ENCODE data around the gene C1QTNF5.

The C1QTNF5 gene

DNA sequence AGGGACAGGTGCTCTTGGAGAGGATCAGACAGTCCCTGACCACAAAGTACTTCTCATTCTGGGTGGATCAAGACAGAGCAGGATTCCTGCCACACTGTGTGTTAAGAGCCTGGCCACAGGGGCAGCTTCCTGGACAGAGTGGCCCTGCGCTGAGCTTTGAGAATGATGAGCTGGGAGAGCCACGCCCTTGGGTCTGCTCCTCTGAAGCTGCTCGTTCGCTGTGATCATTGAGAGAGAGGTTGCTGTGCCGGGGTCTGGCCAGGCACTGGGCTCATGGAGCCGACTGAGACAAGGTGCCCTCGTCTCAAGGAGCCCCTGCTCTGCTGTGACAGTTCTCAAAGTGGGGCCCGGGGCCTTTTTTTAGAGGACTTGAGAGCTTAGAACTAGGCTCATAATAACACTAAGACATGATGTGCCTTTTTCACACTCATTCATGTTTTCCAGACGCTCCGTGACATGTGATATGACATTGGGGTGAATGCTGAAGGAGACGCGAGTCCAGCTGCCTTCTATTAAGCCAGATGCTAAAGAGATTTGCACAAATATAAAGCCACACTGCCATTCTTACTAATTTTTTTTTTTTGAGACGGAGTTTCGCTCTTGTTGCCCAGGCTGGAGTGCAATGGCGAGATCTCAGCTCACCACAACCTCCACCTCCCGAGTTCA is 7.4 kb upstream of the C1QTNF5 start:
- DNase-seq (ENCODE audit: low spot score): no peak
- TF ChIP-seq, protein P1, sequence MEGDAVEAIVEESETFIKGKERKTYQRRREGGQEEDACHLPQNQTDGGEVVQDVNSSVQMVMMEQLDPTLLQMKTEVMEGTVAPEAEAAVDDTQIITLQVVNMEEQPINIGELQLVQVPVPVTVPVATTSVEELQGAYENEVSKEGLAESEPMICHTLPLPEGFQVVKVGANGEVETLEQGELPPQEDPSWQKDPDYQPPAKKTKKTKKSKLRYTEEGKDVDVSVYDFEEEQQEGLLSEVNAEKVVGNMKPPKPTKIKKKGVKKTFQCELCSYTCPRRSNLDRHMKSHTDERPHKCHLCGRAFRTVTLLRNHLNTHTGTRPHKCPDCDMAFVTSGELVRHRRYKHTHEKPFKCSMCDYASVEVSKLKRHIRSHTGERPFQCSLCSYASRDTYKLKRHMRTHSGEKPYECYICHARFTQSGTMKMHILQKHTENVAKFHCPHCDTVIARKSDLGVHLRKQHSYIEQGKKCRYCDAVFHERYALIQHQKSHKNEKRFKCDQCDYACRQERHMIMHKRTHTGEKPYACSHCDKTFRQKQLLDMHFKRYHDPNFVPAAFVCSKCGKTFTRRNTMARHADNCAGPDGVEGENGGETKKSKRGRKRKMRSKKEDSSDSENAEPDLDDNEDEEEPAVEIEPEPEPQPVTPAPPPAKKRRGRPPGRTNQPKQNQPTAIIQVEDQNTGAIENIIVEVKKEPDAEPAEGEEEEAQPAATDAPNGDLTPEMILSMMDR (IDR thresholded peaks at IDR 0.05; ENCODE audit: extremely low read depth, missing control alignments): no peak

DNA sequence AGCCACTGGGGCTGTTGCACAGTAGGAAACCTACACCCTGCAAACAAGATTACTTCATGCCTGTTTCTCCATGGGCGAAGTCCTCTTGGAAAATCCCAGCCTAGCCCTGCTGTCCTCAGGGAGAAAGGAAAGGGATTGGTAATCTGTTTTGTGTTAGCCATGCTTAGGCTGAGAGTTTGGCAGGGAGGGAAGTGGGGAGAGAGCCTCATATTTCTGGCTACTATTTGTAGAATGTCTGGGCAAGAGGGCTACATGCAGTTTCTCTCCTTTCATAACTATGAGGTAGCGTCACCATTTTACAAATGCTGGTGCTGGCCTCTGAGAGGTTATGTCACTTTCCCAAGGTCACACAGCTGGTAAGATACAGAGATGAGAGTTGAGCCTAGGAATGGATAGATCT is 6.6 kb upstream of the C1QTNF5 start:
- TF ChIP-seq, protein P1 (IDR thresholded peaks at IDR 0.05; ENCODE audit: extremely low read depth, missing control alignments): no peak
- DNase-seq (ENCODE audit: low spot score): no peak

DNA sequence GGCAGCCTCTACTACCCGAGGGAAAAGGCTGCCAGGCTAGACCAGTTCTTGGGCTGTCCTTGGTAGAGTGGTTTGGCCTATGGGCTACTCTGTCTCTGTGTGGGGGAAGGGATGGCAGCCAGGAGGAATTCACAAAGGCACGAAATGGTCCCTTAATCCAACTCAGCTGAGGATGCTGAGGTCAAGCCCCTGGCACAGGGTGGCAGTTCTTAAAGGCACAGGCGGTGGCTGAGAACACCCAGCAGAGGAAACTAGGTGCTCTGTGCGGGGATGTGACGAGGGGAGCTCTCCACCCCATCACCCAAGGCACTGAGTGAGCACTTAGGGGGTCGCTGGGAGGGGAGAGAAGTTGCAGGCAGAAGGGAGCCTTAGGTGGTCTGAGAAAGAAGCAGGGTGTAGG is 5.9 kb upstream of the C1QTNF5 start, which contains the start of gene MFRP:
Gene MFRP (minus strand): TSS at position 101 of the 400 bp plus-strand sequence. CDS start 192 bp downstream, outside the sequence.
- no peak for DNase-seq (ENCODE audit: low spot score)
- TF ChIP-seq, protein P1 (IDR thresholded peaks at IDR 0.05; ENCODE audit: extremely low read depth, missing control alignments): no peak

DNA sequence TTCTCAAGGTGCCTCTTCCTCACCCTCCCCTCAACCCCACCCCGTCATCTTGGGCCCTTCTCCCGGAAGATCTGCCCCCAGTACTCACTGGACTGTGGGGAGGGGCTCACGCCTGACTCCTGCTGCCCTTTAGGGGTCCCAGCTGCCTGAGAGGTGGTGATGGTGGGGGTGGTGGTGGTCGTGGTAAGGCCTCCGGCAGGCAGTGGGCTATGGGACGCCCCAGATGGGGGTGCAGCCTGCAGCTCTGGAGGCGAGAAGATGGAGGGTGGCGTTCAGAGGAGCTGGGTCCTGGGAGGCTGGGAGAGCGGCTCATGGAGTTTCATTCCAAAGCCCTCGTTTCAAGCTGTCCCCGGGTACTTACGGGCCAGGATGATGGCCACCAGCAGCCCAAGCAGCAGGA is 5.0 kb upstream of the C1QTNF5 start:
- DNase-seq (ENCODE audit: low spot score): no peak
- TF ChIP-seq, protein P1 (IDR thresholded peaks at IDR 0.05; ENCODE audit: extremely low read depth, missing control alignments): no peak

DNA sequence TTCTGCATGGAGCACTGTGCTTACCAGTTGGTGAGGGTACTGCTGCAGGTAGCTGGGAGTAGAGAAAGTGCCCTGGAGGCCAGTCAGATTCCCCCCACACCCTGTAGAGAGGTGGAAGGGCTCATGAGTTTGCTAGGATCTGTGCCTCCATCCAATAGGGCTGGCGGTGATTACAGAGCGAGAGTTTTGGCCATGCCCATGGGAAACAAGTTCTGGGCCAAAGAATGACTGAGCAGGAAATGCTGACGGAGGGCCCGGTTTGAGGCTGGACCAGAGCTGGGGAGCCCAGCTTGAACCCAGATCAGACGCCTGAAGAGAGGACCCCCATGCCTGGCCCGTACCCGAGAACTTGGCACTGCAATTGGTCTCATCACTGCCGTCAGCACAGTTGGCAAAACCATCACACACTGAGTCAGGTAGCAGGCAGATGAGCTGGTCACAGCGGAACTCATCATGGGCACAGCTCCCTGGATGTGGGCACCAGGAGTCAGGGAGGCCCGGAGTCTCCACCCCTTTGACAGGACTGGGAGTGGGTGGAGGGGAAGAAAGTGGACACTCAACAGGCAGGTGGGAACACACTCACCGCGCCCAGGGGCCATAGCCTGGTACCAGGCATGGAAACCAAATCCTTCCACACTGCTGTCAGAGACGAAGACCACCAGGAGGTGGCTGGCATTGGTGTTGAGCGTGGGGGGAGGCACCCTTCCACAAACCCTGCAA is 3.8 kb upstream of the C1QTNF5 start:
- DNase-seq (ENCODE audit: low spot score): no peak
- TF ChIP-seq, protein P1 (IDR thresholded peaks at IDR 0.05; ENCODE audit: extremely low read depth, missing control alignments): no peak

DNA sequence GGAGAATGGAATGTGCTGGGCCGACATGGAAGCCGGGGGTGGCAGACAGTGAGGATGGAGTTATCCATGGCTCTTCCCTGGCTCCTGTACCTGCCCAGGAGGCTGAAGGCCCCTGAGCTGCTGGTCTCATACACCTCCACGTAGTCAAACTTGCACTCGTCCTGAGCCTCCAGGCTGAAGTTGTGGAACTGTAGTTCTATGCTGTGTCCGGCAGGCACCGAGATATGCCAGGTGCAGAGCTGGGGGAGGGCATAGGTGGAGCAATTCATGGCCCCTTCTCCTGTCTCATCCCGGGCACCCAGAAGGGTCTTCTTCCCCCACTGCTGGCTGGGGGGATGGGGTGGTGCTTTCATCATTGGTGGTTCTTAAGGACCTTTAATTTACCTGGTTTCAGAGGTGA is 3.0 kb upstream of the C1QTNF5 start:
- DNase-seq (ENCODE audit: low spot score): no peak
- TF ChIP-seq, protein P1 (IDR thresholded peaks at IDR 0.05; ENCODE audit: extremely low read depth, missing control alignments): no peak

DNA sequence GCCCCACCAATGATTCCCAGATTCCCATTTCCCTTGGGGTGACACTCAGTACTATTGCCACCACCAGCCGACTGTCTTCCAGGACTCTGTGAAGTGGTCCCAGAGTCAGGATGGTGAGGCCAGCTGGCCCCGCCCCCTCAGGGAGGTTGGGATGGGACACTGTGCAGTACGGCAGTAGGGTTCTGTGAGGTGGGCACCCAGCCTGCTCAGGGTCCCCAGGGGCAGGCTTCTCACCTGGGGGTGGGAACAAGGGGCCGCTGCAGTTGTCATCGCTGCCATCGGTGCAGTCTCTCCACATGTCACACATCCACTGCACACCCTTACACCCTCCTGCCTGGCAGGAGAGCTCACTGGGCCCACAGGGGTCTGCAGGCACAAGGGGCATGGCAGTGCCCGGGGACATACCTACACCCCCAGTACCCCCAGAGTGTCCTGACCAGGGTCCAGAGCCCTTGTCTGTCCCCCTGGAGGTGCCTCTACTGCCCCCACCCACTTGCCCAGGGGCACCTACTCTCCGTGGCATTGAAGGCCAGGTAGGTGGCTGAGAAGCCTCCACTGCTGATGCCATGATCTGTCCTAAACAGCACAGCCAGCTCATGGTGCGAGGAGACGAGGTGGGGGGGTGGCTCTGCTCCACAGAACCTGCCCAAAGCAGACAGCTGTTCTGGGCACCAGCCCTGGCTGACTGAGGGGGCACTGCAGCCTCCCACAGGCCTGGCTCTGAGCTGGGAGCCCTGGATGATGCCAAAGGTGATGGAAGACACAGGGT is 1.9 kb upstream of the C1QTNF5 start:
- TF ChIP-seq, protein P1 (IDR thresholded peaks at IDR 0.05; ENCODE audit: extremely low read depth, missing control alignments): no peak
- DNase-seq (ENCODE audit: low spot score): no peak
